Measurements from ENCODE around the gene KCNJ10.

Gene KCNJ10

DNA sequence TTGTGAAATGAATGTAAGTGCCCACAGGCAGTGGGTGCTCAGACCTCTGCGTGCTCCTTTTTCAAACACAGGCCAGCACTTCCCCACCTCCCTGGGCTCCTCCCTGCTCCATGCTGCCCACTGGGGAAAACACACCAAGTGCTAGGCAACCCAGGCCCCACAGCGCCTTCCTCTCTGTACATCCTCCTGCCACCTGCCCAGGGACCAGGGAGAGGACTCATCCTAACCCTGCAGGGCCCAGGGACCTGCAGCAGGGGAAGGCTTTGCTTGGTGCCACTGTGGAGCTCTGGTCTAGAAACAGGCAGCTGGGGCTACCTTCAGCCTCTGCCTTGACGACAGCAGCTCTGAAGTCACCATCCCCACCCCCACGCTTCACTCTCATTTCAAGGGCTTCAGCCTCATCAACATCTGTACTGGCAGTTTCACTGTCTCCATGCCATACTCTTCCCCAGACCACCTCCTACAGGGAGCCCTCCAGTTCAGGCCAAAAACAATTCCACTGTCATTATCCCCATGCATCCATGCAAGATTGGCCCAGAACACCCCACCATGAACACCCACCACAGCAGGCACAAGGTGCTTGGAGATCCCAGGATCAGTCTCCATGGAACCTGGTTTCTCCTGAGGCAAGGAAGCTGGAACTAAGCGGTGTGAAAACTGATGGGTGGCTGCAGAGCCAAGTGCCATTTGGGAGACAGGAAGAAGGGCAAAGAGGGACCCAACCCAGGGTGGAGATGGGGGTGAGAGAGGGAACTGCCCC is 27.4 kb upstream of the KCNJ10 start:
- H3K36me3 ChIP-seq (replicated peaks), result no peaks in the 10 kb centered on the region
- TF ChIP-seq, protein P1, sequence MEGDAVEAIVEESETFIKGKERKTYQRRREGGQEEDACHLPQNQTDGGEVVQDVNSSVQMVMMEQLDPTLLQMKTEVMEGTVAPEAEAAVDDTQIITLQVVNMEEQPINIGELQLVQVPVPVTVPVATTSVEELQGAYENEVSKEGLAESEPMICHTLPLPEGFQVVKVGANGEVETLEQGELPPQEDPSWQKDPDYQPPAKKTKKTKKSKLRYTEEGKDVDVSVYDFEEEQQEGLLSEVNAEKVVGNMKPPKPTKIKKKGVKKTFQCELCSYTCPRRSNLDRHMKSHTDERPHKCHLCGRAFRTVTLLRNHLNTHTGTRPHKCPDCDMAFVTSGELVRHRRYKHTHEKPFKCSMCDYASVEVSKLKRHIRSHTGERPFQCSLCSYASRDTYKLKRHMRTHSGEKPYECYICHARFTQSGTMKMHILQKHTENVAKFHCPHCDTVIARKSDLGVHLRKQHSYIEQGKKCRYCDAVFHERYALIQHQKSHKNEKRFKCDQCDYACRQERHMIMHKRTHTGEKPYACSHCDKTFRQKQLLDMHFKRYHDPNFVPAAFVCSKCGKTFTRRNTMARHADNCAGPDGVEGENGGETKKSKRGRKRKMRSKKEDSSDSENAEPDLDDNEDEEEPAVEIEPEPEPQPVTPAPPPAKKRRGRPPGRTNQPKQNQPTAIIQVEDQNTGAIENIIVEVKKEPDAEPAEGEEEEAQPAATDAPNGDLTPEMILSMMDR (IDR thresholded peaks at IDR 0.05; ENCODE audit: low read depth, low read length, missing control alignments), result no peak
- DNase-seq, result no peak
- H3K27ac ChIP-seq, result no peak overlapping the region
- in situ Hi-C loops (cut with HindIII; ENCODE audit: low pct_ligation_motif_present, low sequenced_read_pairs), result no loop called here
- no peaks in the 10 kb centered on the region for H3K27me3 ChIP-seq (replicated peaks)
- H3K4me3 ChIP-seq (ENCODE audit: low read depth, low read length), result peak overlapping the region; percentile 68

DNA sequence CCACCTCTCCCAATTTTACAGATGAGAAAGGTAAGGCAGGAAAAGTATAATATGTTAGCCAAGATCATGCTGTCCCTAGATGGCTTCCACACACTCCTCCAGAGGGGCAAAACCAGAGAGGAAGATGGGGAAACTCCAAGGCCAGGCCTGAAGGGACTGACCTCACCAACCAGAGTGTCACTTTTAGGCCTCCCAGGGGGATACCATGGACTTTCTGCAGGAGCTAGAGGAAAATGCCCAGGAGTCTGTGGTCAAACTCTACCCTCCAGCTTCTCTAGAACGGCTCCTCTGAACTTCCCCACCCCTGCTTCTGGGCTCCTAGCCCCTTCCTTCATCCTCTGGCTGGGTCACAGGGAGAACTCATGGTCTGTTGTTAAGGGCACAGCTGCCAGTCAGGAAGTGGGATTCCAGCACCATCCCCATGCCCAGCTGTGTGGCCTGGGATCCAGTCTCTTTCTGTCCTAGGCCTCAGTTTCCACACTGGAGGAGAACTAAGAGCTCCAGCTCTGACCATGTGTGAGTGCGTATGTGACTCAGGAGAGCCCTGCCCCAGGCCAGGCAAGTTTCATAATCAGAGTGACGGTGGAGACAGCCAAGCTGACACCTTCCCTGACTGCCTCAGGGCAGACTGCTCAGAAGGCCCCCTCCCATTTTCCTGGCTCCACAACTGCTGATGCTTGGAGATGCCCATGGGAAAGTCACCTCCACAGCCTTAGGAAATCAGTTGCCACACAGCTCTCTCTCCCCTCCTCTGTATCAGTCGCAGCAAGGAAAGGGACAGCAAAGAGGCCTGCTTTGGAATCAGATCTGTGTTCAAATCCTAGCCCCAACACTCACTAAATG is 26.5 kb upstream of the KCNJ10 start:
- in situ Hi-C loops (cut with HindIII; ENCODE audit: low pct_ligation_motif_present, low sequenced_read_pairs), result no loop called here
- H3K4me3 ChIP-seq (ENCODE audit: low read depth, low read length), result no peak overlapping the region
- H3K27ac ChIP-seq, result no peak overlapping the region
- H3K36me3 ChIP-seq (replicated peaks), result no peaks in the 10 kb centered on the region
- no peak for DNase-seq
- TF ChIP-seq, protein P1 (IDR thresholded peaks at IDR 0.05; ENCODE audit: low read depth, low read length, missing control alignments), result no peak
- H3K27me3 ChIP-seq (replicated peaks), result no peaks in the 10 kb centered on the region

- in situ Hi-C loops (cut with HindIII; ENCODE audit: low pct_ligation_motif_present, low sequenced_read_pairs), result no loop called here
- Histone ChIP-seq H3K36me3 (replicated peaks) (no peaks in the 10 kb centered on the region), H3K27me3 (replicated peaks) (no peaks in the 10 kb centered on the region), H3K27ac (no peak overlapping the region), H3K4me3 (ENCODE audit: low read depth, low read length) (no peak overlapping the region)
- no peak for DNase-seq
- TF ChIP-seq, protein P1 (IDR thresholded peaks at IDR 0.05; ENCODE audit: low read depth, low read length, missing control alignments), result no peak
Measured at GRCh38 chr1:160095382-160096105, 25.6 kb upstream of the KCNJ10 start.

DNA sequence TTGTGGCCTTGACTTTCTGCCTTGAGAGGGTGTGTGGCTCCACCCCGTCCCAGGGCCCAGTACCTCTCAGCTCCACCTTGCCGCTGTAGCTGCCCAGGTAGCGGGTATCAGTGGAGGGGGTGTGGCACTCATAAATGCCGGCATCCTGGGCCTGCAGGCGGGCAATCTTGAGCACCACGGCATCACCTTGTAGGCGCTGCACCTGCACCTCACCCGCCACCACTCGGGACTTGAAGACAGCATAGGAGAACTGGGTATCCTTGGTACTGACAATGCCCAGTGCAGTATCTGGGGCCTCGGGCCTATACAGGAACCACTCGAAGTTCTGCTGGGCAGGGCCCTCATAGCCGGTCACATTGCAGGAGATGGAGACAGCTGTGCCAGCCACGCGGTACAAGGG is 24.8 kb upstream of the KCNJ10 start:
- H3K27me3 ChIP-seq (replicated peaks), result no peaks in the 10 kb centered on the region
- H3K27ac ChIP-seq, result no peak overlapping the region
- in situ Hi-C loops (cut with HindIII; ENCODE audit: low pct_ligation_motif_present, low sequenced_read_pairs), result no loop called here
- TF ChIP-seq, protein P1 (IDR thresholded peaks at IDR 0.05; ENCODE audit: low read depth, low read length, missing control alignments), result no peak
- no peaks in the 10 kb centered on the region for H3K36me3 ChIP-seq (replicated peaks)
- DNase-seq, result no peak
- no peak overlapping the region for H3K4me3 ChIP-seq (ENCODE audit: low read depth, low read length)

- in situ Hi-C loops (cut with HindIII; ENCODE audit: low pct_ligation_motif_present, low sequenced_read_pairs), result no loop called here
- no peak for DNase-seq
- Histone ChIP-seq H3K4me3 (ENCODE audit: low read depth, low read length) (no peak overlapping the region), H3K36me3 (replicated peaks) (no peaks in the 10 kb centered on the region), H3K27ac (no peak overlapping the region), H3K27me3 (replicated peaks) (no peaks in the 10 kb centered on the region)
- TF ChIP-seq, protein P1 (IDR thresholded peaks at IDR 0.05; ENCODE audit: low read depth, low read length, missing control alignments), result no peak
Measured at GRCh38 chr1:160094291-160094625, 24.3 kb upstream of the KCNJ10 start.
